ENCODE data around the gene B4GALT7.
A peak's percentile ranks its signal among the peaks of the same experiment; 100 is the strongest.

The B4GALT7 gene

DNA sequence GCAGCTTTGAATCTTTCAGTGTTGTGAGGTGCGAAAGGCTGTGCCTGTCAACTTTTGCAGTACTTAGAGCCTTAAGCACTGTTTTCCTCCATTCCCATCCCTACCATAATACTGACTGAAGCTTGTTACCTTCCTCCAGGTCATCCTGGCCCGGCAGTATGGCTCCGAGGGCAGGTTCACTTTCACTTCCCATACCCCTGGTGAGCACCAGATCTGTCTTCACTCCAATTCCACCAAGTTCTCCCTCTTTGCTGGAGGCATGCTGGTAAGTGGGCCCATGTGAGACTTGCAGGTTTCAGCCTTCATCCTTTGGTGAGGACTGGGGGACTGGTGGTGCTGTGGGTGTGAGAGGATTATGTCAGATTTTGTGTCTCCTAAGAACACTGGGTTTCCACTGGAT, 6.4 kb upstream of the B4GALT7 start:
- no peak for DNase-seq (ENCODE audit: low read depth in 3 of 3)

DNA sequence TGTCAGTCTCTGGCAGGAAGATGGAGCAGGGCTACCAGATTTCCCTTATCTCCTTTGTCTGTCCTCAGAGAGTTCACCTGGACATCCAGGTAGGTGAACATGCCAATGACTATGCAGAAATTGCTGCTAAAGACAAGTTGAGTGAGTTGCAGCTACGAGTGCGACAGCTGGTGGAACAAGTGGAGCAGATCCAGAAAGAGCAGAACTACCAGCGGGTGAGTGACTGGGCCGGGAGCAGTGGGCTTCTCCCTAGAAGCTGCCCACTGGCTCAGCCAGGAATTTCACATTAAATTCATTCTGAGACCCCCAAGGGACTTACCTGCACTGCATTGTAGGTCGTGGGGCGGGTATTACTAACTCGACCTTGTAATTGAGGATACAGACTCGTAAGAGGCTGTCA, 5.9 kb upstream of the B4GALT7 start:
- no peak for DNase-seq (ENCODE audit: low read depth in 3 of 3)

DNA sequence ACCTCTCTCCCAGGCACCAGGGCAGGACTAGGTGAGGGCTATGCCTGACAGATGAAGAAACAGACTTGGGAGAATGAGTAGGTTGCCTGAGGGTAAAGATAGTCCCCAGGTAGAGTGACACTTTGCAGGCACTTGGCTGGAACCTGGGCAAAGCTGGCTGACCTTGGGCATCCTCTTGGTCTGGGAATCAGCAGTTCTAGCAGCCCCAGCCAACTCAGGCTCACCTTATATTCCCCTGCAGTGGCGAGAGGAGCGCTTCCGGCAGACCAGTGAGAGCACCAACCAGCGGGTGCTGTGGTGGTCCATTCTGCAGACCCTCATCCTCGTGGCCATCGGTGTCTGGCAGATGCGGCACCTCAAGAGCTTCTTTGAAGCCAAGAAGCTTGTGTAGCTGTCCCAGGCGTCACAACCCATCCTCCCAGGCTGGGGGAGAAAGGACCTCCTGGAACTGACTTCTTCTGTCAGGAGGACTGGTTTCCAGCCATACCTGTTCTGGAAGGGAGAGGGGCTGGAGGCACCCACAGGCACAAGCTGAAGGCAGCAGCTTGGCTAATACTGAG, 4.8 kb upstream of the B4GALT7 start:
- DNase-seq (ENCODE audit: low read depth in 3 of 3): no peak

DNA sequence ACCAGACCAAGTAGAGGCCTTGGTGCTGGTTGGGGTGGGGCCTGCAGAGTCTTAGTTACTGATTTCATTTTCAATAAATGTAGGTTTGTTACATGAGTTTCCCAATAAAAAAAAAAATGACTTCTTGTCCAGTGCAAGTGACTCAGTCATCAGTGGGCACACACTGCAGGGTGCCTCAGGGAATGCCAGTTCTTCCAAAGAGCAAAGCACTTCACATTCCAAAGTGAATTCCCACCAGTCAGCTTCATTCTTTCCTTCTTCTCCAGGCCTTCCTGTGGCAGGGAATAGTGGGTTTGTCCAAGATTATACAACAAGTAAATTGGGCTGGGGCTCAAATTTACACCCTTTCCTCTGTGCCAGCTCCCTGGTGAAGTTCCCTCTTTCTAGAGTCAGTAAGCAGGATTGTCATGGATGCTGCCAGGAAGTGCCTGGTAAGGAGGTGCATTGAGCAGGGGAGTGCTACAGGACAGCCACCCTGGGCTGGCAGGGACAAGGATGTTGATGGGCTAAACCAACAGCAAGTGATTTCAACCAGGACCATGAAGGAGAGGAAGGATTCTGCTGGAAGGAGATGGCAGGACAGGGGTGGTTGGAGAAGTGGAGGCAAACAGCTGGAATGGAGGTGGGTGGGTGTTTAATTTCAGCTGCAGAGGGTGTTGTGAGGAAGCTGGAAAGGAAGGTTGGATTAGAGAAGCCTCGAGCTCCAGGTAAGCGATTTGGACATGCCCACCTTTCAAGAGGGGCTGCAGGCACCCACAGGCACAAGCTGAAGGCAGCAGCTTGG, 3.7 kb upstream of the B4GALT7 start:
- no peak for DNase-seq (ENCODE audit: low read depth in 3 of 3)

DNA sequence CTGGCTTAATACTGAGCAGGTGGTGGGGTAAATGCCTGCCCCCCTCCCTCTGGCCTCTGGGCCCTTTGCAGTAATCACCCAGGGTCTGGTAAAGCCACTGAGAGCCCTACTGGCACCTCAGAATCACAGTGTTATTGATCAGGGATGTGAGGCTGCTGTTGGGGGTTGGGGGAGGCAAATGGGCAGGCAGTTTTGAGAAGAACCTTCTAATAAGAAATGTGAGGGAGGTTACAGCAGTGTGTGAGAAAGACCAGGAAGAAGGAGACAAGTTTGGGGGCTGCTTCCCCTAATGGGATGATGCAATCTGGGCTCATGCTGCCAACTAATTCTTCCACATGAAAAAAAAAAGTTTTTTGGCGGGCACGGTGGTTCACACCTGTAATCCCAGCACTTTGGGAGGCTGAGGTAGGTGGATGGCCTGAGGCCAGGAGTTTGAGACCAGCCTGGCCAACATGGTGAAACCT, 3.1 kb upstream of the B4GALT7 start:
- no peak for DNase-seq (ENCODE audit: low read depth in 3 of 3)

DNA sequence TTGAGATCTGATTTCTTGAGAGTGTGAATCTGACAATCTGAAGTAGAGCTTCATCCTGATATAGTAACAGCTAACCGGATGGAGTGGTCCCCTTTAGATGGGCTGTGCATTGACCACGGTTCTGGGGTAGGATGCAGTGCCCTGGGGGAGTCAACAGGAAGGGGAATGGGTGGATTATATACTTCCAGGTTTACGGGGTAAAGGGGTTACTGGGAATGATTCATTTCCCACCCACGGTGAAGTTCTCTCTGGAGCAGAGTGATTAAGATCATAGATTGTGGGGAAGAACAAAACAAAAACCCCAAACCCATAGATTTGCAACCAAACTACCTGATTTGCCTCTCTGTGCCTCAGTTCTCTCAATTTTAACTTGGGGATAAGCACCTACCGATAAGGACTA, 1.5 kb upstream of the B4GALT7 start:
- DNase-seq (ENCODE audit: low read depth in 3 of 3): no peak

DNA sequence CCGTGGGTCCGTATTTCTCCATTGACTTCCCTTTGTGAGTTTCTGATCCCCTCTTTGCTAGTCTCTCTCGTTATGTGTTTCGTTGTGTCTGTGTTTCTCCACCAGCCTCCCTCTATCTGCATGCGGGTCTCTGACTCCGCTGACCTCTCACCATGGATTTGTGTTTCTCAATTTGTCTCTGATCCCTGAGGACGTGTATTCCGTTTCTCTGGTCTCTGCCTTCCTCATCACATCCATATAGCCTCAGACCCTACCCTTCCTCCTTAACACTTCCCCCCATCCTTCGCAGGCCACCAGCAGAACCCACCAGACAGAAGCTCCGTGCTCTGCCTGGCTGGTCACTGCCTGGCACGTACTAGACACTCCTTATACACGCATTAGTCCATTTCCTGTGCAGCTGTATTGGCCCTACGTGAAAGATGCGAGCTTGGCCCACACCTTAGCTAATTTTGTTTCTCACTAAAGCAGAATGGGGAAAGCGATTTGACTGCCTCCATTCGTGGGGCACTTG, 631 bp downstream of the B4GALT7 start:
- DNase-seq (ENCODE audit: low read depth in 3 of 3): no peak

DNA sequence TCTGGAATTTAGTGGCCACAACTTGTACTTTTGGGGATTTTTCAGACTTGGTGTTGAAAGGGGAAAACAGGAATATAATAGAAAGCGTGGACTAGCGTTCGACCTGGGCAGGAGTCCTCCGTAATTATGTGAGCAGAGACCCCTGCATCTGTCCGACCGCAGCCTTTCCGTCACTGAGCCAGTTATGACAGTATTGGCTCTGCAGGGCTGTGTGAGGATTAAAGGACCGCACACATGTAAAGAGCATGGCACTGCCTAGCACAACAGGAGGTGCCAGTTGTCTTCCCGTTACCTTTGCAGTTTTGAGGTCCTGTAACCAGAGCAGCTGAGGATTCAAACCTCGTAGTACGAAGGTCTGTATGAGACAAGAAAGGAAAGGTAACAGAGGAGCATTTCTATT, 1.2 kb downstream of the B4GALT7 start:
- DNase-seq (ENCODE audit: low read depth in 3 of 3): no peak

DNA sequence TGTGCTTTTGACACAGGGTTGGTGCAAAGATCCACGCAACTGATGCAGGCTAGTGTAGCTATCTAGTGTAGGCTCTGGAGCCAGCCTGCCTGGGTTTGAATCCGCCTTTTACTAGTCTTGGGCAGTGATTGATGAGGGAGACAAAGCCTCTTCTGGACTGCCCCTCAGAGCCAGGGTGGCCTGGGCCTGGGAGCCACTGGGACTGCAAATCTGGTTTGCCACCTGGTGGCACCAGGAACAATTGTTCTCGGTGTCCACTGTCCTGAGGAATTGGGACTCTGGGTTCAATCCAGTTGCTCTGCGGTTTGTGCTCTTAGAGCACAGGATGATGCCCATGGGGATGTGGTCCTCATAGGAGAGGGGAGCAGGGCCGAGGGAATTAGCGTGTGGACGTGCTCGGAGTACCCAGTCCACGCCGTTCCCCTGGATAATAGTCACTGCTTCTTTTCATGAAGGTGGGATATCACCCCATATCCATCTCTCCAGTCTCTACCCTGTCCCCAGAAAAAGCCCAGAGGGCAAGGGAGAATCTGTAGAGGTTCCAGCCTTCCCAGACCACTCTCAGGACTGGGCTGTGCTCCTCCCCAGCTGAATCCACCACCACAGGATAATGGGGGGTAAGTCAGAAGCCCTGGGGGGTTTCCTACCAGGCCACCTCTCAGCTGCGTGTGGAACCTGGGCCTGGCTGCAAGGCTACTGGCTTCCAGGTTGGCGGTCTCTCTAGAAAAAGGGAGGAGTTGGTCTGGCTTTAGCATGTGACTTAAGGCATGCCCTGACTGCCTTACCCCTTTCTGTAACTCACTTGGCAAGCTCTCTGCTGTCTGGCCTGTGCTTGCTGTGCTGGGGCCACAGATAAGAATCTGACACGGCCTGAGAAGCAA, 1.9 kb downstream of the B4GALT7 start:
- no peak for DNase-seq (ENCODE audit: low read depth in 3 of 3)

DNA sequence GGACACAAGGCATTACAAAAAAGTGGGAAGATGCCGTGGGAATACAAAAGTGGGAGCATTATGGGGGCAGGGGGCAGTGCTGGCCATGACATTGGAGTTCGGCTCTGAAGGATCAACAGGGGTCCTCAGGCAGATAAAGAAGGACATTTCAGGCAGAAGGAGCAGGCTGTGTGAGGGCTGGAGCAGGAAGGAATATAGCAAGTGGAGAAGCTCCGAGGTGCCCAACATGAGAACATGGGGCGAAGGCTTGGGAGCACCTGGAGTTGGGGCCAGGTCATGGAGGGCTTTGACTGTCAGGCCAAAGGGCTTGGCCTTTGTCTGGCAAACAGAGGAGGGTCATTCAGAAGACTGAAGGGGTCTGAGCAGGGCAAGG, 2.5 kb downstream of the B4GALT7 start:
- no peak for DNase-seq (ENCODE audit: low read depth in 3 of 3)

DNA sequence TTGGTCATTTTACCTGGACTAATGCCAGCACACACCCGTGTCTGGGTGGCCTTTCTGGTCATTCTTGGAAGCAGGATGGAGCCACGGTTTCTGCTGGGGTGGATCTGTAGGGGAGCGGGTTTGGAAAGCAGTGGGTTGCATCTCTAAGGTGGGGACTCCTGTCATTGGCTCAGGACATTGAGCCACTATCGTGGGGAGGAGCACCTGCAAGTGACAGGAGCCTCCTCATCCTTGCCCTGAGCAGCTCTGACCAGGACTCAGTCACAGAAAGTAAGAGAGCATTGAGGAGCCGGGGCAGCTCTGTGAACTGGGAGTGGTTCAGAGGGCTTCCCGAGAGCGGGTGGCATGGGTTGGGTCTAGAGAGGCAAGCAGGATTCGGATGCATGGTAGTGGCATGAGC, 3.7 kb downstream of the B4GALT7 start:
- no peak for DNase-seq (ENCODE audit: low read depth in 3 of 3)

DNA sequence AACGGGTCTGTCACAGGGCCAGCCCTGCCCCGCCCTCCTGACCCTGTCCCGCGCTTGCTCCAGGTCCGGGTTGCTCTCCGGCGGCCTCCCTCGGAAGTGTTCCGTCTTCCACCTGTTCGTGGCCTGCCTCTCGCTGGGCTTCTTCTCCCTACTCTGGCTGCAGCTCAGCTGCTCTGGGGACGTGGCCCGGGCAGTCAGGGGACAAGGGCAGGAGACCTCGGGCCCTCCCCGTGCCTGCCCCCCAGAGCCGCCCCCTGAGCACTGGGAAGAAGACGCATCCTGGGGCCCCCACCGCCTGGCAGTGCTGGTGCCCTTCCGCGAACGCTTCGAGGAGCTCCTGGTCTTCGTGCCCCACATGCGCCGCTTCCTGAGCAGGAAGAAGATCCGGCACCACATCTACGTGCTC, 4.2 kb downstream of the B4GALT7 start:
- no peak for DNase-seq (ENCODE audit: low read depth in 3 of 3)

DNA sequence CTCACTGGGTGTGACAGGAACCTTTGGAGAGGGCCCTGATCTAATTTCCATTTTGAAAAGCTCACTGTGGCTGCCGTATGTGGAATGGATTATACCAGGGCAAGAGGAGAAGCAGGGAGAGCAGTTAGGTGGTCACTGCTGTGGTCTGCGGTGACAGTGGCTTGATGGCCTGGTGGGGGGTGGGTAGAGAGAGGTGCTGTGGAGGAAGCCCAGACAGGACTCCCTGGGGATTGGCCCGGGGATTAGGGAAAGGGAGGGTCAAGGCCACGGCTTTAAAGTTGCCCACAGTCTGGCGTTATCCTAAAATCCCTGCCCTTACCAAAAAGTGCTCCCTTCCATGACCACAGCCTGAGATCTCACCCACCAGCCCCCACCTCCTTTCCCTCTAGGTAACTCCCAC, 4.7 kb downstream of the B4GALT7 start:
- no peak for DNase-seq (ENCODE audit: low read depth in 3 of 3)

DNA sequence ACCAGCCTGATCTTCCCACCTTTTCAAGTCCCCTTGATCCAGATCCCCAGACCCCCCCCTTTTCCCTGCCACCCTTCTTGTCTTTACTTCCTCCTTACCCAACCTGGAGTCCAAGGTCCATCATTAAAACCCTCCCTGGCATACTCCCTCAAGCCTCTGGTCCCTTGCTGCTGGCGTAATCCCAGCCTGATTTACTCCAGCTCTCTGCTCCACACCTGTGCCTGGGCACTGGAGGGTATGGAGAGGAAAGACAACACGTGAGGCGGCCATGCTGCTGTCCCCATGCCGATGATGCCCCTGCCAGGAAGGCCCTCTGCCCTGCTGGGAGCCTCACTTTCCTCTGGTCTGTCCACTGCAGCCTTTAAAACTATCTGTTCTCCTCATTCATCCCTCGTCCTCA, 5.1 kb downstream of the B4GALT7 start:
- no peak for DNase-seq (ENCODE audit: low read depth in 3 of 3)

DNA sequence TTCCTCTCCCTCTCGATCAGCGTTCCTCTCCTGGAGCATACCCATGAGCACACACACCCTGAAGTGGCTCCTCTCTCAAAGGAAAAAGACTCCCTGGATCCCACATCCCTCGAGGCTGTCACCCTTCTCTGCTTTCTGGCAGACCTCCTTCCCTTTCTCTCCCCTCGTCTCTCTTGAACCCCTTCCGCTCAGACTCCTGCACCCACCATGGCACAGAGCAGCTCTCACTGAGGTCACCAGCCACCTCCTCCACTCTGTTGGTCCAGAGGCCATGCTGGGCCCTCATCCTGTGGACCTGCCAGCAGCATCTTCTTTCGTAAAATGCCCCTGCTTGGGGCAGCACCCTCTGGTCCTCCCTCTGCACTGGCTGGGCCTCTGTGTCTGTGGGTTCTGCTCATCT, 5.7 kb downstream of the B4GALT7 start:
- no peak for DNase-seq (ENCODE audit: low read depth in 3 of 3)

DNA sequence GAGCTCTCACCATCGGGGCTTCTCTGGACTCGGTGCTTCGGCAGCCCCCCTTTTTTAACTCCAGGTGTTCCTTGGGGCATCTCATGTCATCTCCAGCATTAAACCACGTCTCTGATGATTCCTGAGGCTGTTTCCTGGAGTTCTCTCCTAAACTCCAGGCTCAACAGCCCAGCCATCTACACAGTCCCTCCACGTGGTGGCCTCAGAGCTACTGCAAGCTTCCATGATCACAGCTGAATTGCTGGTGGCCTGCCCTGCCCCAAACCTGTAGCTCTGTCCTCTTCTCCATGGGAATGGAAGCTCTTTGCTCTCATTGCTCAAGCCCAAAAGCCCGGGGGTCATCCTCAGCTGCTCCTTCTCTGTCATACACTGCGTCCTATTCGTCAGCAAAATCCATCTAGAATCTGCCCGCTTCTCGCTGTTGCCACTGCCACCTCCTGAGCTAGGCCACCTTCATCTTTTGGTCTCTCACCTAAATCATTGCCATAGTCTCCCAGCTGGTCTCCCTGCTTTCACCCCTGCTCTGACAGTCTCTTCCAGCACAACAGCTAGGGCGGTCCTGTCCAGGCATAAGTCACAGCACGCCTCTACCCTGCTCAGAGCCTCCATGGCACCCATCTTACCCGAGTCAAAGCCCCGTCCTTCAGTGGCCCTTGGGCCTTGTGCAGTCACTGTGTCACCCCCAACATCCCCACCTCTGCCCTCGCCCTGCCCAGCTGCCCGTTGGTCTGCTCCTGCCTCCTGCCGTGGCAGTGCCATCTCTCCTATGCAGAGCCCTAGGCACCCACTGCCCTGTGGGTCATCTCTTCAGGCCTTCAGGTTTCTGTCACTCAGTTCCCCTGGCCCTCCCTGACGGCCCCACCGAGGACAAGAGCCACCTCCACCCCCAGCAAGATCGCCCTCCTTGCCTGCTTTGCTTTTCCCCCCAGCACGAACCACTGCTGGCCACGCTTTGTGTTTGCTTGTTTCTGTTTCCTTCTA, 6.4 kb downstream of the B4GALT7 start:
- no peak for DNase-seq (ENCODE audit: low read depth in 3 of 3)

DNA sequence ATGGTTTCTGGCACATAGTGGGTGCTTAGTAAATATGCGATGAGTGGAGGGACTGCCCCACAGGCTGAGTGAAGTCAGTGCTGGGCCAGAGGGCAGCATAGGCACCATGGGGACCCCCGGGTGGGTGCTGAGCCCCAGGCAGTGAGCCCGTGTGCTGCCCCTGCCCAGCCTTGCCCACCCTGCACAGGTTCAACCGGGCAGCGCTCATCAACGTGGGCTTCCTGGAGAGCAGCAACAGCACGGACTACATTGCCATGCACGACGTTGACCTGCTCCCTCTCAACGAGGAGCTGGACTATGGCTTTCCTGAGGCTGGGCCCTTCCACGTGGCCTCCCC, 7.2 kb downstream of the B4GALT7 start:
- DNase-seq (ENCODE audit: low read depth in 3 of 3): no peak

DNA sequence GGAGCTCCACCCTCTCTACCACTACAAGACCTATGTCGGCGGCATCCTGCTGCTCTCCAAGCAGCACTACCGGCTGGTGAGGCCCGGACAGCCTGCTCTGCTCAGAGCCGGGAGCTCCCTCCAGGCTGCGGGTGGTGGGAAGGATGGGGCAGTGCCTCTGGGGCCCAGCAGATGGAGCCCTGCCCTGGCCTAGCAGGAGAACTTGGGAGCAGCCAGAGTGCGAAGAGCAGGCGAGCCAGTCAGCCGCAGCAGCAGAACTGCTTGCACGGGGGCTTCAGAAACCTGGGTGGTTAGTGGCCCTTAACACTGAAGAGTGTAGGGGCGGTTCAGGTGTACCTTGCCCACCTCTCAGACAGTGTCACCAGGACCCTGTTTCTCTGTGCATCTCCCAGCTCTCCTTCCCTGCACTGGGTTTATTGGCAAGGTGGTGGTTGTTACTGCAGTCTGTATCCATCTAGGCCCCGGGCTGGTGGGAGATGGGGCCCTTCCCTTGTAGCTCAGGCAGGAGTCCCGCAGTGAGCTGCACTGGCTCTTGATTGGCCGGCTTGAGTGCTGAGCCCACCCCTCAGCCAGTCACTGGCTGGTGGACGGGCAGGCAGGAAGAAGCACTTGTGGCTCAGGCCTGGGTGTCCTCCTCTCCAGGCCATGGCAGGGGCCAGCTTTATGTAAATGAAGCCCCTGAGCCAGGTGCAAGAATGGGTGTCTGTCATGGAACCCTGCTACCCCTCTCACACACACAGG, 7.7 kb downstream of the B4GALT7 start:
- peak; percentile 41 to 45 (median 43) for DNase-seq (ENCODE audit: low read depth in 3 of 3)

DNA sequence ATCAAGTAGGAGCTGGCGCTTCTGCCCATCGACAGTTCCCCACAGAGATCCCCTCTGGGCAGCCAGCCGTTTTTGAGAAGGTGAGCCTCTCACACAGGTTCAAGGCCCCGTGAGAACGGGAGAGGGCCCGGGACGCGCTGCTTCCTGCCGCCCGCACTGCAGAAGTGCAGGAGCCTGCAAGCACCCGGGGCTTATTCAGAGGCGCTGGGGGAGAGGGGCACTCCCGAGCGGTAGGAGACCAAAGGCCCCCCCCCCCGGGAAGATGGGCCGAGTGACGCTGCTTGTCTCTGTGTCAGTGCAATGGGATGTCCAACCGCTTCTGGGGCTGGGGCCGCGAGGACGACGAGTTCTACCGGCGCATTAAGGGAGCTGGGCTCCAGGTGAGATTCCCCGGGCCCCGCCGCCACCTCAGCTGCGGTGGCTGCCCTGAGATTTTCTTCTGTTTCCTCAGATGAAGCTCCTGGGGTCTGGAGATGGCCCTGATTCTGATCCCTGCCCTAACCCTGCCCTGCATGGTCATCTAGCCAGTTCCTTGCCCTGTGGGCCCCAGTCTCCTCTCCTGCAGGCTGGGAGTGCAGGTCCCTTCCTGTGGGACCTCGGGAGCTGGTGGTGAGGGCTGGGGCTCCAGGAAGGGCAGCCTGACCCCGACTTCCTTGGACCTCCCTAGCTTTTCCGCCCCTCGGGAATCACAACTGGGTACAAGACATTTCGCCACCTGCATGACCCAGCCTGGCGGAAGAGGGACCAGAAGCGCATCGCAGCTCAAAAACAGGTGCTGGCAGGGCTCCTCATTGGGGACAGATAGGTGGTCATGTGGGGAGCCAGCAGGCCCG, 8.5 kb downstream of the B4GALT7 start:
- no peak for DNase-seq (ENCODE audit: low read depth in 3 of 3)
